ENCODE data around the gene SLC1A4.

- TF ChIP-seq CTCF (IDR thresholded peaks at IDR 0.05; ENCODE audit: insufficient read depth, low read length) (no peak), POLR2AphosphoS5 (IDR thresholded peaks at IDR 0.05; ENCODE audit: low read depth) (no peak), REST (IDR thresholded peaks at IDR 0.05; ENCODE audit: insufficient replicate concordance, low read depth) (no peak)
Observed at GRCh38 chr2:65000644-65001043, 11.4 kb downstream of the SLC1A4 start.
